Measurements from ENCODE around the gene DST. TPM values are rescaled to one million over a fixed set of nuclear protein-coding genes. Genes with fewer than 3 reads are reported as not detected.

DST gene
- total and polyA plus RNA-seq, 2 of the 8 experiments (the other 6 are each of a cell fraction or from before 2014, with no cell fraction given) = 49.4 to 116 TPM

DNA sequence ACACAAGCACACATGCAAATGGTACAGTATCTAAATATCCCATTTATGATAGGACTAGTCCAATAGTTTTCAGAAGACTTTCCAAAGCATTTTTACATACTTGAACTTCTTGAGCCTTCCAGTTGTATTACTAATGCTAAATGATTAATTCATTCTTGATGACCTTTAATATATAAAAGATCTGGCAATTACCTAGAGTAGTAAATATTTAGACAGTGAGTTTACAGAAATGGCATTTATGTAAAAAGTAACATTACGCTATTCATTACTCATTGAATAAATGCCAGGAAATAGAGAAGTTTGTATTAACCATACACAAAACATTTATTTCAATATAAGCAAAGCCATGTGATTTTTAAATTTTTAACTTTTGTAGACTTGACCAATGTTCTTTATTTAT is 158.8 kb downstream of the DST start:
- no peak overlapping the region for H3K14ac ChIP-seq (ENCODE audit: insufficient read length)
- no peak overlapping the region for H4K91ac ChIP-seq (replicated peaks; ENCODE audit: insufficient read length, low read length)
- H3K56ac ChIP-seq (replicated peaks; ENCODE audit: insufficient read length, low read depth, low read length) = no peak overlapping the region
- no peak overlapping the region for H2BK120ac ChIP-seq (replicated peaks; ENCODE audit: low read depth, low read length)
- H2BK20ac ChIP-seq (ENCODE audit: low read length) = no peak overlapping the region
- DNase-seq (ENCODE audit: low read depth in 1 of 2, low spot score in 2 of 2) = no peak
- no peak overlapping the region for H2BK12ac ChIP-seq (ENCODE audit: low read depth, low read length)
- no peak overlapping the region for H3K27ac ChIP-seq (ENCODE audit: low read depth, low read length)
- H2BK5ac ChIP-seq (ENCODE audit: low read depth, low read length) = no peak overlapping the region
- H3K9ac ChIP-seq (replicated peaks in 1 of 4; ENCODE audit: extremely low read depth in 1 of 4, low read depth in 3 of 4, low read length in 3 of 4) = no peak overlapping the region
- no peaks in the 10 kb centered on the region for H3K4me1 ChIP-seq (replicated peaks in 1 of 4; ENCODE audit: control insufficient read depth in 3 of 4, insufficient read depth in 4 of 4, low read length in 3 of 4)
- no peak overlapping the region for H3K18ac ChIP-seq (ENCODE audit: extremely low read depth, low read length)
- peaks cover 0 to 2% of the 10 kb centered on the region in 2 experiments for H4K20me1 ChIP-seq (replicated peaks in 1 of 2; ENCODE audit: control insufficient read depth in 1 of 2, insufficient read depth in 2 of 2, low read length in 2 of 2)
- no peaks in the 10 kb centered on the region for H3K79me2 ChIP-seq (ENCODE audit: control insufficient read depth in 1 of 2, insufficient read depth in 2 of 2, low read length in 2 of 2)
- H3K79me1 ChIP-seq (ENCODE audit: low read depth, low read length) = no peaks in the 10 kb centered on the region
- H3K4me2 ChIP-seq (ENCODE audit: insufficient read depth in 1 of 2, low read depth in 2 of 2, low read length in 2 of 2) = no peak overlapping the region
- H4K8ac ChIP-seq (ENCODE audit: extremely low read depth, insufficient read depth, low read length) = no peak overlapping the region
- FAIRE-seq = no peak
- no peak overlapping the region for H3K23ac ChIP-seq (ENCODE audit: insufficient read length)
- H4K5ac ChIP-seq (ENCODE audit: insufficient read length, low read depth, low read length) = no peak overlapping the region
- H3K27me3 ChIP-seq (replicated peaks in 1 of 4; ENCODE audit: control insufficient read depth in 3 of 4, extremely low read depth in 1 of 4, insufficient read depth in 3 of 4, low read length in 3 of 4) = no peaks in the 10 kb centered on the region
- no peak overlapping the region for H2AK5ac ChIP-seq (ENCODE audit: low read depth, low read length)
- ChIA-PET CTCF (ENCODE audit: partially characterized antibody) (no interaction called here), POLR2A (ENCODE audit: partially characterized antibody) (no interaction called here)
- no peaks in the 10 kb centered on the region for H3K9me3 ChIP-seq (ENCODE audit: insufficient read depth in 2 of 2, low read depth in 1 of 2, low read length in 1 of 2)
- H3K36me3 ChIP-seq (ENCODE audit: control insufficient read depth in 2 of 4, insufficient read depth in 4 of 4, low read length in 3 of 4) = peaks cover 3 to 42% (median 15%) of the 10 kb centered on the region in 4 experiments; a peak in 7 of 8 replicates
- WGBS, 2 experiments (ENCODE audit: extremely low coverage in 1 of 2, insufficient coverage in 1 of 2, insufficient read length in 1 of 2, insufficient replicate concordance in 2 of 2, low coverage in 1 of 2, low lambda C conversion rate in 2 of 2, missing lambda C conversion rate in 1 of 2) = 80% methylated on average over 1 of the region's 1 CpG; no CpG with 5 or more reads in 1 of the 2 experiments
- H2AFZ ChIP-seq (ENCODE audit: low read length) = no peak overlapping the region
- no peak overlapping the region for H3K4ac ChIP-seq (replicated peaks; ENCODE audit: insufficient read length, low read depth, low read length)
- H3K23me2 ChIP-seq (ENCODE audit: low read depth, low read length) = no peaks in the 10 kb centered on the region
- no peak overlapping the region for H3K4me3 ChIP-seq (ENCODE audit: extremely low read depth in 1 of 4, insufficient read depth in 2 of 4, low read depth in 3 of 4, low read length in 4 of 4)
- H2BK15ac ChIP-seq (ENCODE audit: low read length) = no peak overlapping the region
- no peak for TF ChIP-seq NRF1 (IDR thresholded peaks at IDR 0.05; ENCODE audit: low read depth, low read length)
- TF ChIP-seq RXRA (IDR thresholded peaks at IDR 0.05; ENCODE audit: insufficient read depth, low read depth, low read length) = no peak
- no peak for TF ChIP-seq BRCA1 (IDR thresholded peaks at IDR 0.05; ENCODE audit: low read depth, low read length)
- no peak for TF ChIP-seq GTF2F1 (IDR thresholded peaks at IDR 0.05; ENCODE audit: borderline replicate concordance, low read depth, low read length)
- no peak for TF ChIP-seq ASH2L (IDR thresholded peaks at IDR 0.05; ENCODE audit: low read length)
- TF ChIP-seq RBBP5 (IDR thresholded peaks at IDR 0.05; ENCODE audit: borderline replicate concordance, low read depth, low read length) = no peak
- no peak for TF ChIP-seq SIX5 (IDR thresholded peaks at IDR 0.05; ENCODE audit: low read depth, low read length)
- TF ChIP-seq BCL11A (IDR thresholded peaks at IDR 0.05; ENCODE audit: low read depth in 2 of 2, low read length in 2 of 2) = no peak
- no peak for TF ChIP-seq CEBPB (IDR thresholded peaks at IDR 0.05; ENCODE audit: low read depth, low read length)
- no peak for TF ChIP-seq CREB1 (IDR thresholded peaks at IDR 0.05)
- no peak for TF ChIP-seq HDAC6 (IDR thresholded peaks at IDR 0.05; ENCODE audit: low read depth, low read length)
- no peak for TF ChIP-seq JUN (IDR thresholded peaks at IDR 0.05; ENCODE audit: low read depth, low read length)
- TF ChIP-seq GABPA (IDR thresholded peaks at IDR 0.05; ENCODE audit: borderline replicate concordance, insufficient read depth, low read length) = no peak
